GM18526 (cell line): ENCODE measurements around the gene KCNA2.

Experiments used
- POLR2A ChIP-seq: IDR thresholded peaks from 3 replicates; pipeline ENCODE4 v1.6.1; 2011; ENCODE audit not compliant: insufficient read length; ENCODE audit errors: extremely low read depth

Gene KCNA2

DNA sequence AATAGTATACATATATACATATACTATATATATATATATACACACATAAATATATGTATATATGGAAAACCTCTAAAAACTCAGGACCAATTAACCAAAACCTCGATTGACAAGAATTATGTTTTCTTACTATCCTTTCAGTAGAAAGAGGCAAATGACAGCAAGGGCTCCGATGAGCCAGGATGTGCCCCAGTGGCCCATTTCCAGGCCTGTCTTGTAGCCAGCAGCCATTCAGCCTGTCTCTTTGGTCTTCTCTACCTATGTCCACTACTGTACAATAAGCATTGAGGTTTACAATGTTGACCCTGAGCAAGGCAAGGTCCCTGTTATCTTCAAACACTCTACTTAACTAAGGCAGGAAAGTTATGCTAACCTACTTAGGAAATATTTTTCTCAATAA is 9.8 kb downstream of the KCNA2 start:
- no peak for TF ChIP-seq POLR2A

GRCh38 chr1:110595353-110595710 is 10.8 kb downstream of the KCNA2 start:
- TF ChIP-seq POLR2A: no peak

- TF ChIP-seq POLR2A: no peak
Observed at GRCh38 chr1:110594456-110595352, 11.5 kb downstream of the KCNA2 start.

DNA sequence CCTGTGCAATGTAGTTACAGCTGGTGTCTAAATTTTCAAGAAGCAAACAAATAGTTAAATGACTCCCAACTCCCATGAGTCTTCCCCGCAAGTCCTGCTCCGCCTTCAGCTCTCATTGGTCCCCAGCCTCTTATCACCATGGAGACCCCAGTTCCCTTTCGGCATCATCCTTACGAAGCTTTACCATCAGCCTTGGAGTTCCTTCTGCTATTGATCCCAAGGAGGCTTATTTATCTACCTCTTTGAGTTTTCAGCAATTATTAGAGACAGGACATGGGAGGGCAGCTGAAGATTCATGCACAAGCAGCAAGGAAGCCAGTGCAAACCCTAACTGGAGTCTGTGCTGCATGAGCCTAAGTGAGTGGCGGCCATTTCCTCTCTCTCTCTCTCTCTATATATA is 12.3 kb downstream of the KCNA2 start:
- TF ChIP-seq POLR2A: no peak

DNA sequence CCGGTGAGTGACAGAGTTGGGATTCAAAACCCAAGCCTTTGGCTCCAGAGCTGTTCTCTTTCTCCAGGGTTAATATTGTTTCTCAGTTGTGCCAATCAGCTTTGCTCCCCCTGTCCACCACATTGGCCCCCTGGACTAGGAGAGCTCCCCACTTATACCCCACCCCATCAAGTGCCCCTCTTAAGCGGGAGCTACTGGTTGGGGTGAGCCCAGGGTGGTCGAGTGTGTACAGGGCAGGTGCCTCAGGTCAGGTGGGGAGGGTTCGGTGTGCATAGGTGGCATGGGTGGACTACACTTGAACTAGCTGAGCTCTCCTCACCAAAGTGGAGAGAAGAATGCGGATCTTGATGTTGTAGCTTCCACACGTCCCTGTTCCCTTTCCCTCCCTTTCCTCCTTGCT is 14.2 kb downstream of the KCNA2 start:
- TF ChIP-seq POLR2A: no peak

- no peak for TF ChIP-seq POLR2A
Observed at GRCh38 chr1:110588991-110589390, 17.2 kb downstream of the KCNA2 start.

DNA sequence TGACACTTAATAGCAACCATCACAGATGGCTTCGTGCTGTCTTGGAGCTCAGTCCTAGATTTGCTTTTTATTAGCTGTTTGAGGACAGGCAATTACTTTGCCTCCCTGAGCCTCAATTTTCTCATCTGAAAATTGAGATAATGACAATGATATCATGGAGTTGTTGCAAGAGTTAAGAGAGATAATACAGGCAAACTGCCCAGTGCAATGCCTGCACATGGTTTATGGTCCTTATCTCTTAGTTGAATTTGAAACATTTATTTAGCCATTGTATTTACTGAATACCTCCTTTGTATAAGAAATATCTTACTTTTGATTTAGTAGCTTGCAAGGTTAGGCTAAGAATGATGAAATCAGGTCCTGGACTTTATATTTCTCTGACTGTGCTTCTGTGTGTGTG is 17.7 kb downstream of the KCNA2 start:
- no peak for TF ChIP-seq POLR2A

DNA sequence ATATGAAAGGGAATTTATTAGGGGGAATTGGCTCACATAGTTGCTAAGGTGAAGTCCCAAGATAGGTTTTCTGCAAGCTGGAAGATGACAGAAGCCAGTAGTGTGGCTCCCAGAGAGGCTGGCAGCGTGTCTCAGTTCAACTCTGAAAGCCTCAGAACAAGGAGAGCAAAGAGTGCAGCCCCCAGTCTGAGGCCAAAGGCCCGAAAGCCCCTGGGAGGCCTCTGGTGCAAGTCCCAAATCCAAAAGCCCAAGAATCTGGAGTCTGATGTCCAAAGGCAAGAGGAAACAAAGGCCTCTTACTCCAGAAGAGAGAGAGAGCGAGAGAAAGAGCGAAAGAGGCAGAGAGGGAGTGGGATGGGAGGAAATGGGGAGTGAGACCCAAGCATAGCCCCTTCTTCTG is 18.3 kb downstream of the KCNA2 start:
- TF ChIP-seq POLR2A: no peak

DNA sequence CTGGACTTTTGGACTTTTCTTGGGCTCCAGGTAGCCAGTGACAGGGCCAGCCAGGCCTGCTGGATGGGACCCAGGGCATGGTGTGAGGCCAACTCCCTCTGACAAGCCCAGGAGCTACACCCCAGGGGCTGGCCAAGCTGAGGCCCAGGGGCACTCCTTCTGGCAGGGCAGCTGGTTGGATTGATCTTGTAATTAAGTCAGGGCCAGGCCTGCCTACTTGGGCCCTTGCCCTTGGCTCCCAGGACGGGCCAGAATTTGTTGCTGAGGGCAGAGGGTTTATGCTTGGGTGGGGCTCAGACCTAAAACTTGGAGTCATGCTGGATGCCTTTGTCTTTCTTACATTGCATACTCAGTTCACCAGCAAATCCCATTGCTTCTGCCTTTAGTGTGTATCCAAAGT is 20.7 kb downstream of the KCNA2 start:
- no peak for TF ChIP-seq POLR2A

GRCh38 chr1:110584045-110584444 is 22.1 kb downstream of the KCNA2 start:
- TF ChIP-seq POLR2A: no peak

- no peak for TF ChIP-seq POLR2A
Observed at GRCh38 chr1:110583505-110583904, 22.7 kb downstream of the KCNA2 start.

- no peak for TF ChIP-seq POLR2A
Observed at GRCh38 chr1:110582378-110582777, 23.8 kb downstream of the KCNA2 start.

- TF ChIP-seq POLR2A: no peak
Observed at GRCh38 chr1:110581682-110582145, 24.4 kb downstream of the KCNA2 start.

GRCh38 chr1:110580244-110580643 is 25.9 kb downstream of the KCNA2 start:
- TF ChIP-seq POLR2A: no peak

- no peak for TF ChIP-seq POLR2A
Observed at GRCh38 chr1:110579460-110579859, 26.7 kb downstream of the KCNA2 start.

DNA sequence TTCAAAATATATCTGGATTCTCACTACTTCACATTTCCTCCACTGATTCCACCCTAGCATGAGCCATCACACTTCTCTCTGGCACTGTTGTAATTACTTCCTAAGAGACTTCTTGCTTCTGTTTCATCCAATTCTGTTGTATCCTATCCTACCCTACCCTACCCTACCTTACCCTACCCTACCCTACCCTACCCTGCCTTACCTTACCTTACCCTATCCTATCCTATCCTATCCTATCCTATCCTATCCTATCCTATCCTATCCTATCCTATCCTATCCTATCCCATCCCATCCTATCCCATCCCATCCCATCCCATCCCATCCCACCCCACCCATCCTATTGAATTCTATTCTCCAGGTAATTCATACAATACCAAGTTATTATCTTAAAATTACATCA is 29.7 kb downstream of the KCNA2 start:
- no peak for TF ChIP-seq POLR2A

- TF ChIP-seq POLR2A: no peak
Observed at GRCh38 chr1:110573314-110573713, 32.8 kb downstream of the KCNA2 start.
